GM12878 (cell line): ENCODE measurements around the gene CPNE9. TPM values are rescaled to one million over a fixed set of nuclear protein-coding genes. Genes with fewer than 3 reads are reported as not detected.

Source experiments
- ATAC-seq: fragments of 200-7000 bp; cut with Tn5 transposase; 3 replicates; pipeline ENCODE4 v1.9.1; 2020; ENCODE audit warnings: mild to moderate bottlenecking, moderate library complexity
- BruUV-seq: library from RNA; stranded (reverse); fragments of 400-500 nt; replicated peaks from 2 replicates; lab custom pipeline; 2021; lab: Mats Ljungman, UMichigan
- CTCF ChIA-PET: fragments of 300-600 bp; sonication (Branson Sonifier 250); formaldehyde crosslinking; extraction: SDS; loops from one replicate; lab custom pipeline; 2021; ENCODE audit warnings: inconsistent platforms; lab: Yijun Ruan, JAX
- POLR2A ChIA-PET: fragments of 350-600 bp; formaldehyde crosslinking; extraction: SDS; loops from one replicate; lab custom pipeline; 2021; ENCODE audit warnings: inconsistent platforms; lab: Charles Lee
- RAD21 ChIA-PET: fragments of 300-600 bp; sonication (Branson Sonifier 250); formaldehyde crosslinking; loops from one replicate; lab custom pipeline; 2023; ENCODE audit warnings: antibody characterized with exemption; ENCODE audit not compliant: unreplicated experiment; lab: Charles Lee
- SMC1A ChIA-PET: fragments of 300-600 bp; sonication (Branson Sonifier 250); formaldehyde crosslinking; loops from one replicate; lab custom pipeline; 2023; ENCODE audit not compliant: unreplicated experiment, uncharacterized antibody; lab: Charles Lee
- DNase-seq: peaks from one replicate; pipeline ENCODE4 v3.0.0-alpha.2; 2011; ENCODE audit warnings: low read depth, low spot score
- FAIRE-seq: peaks from 3 replicates; lab custom pipeline; 2011; peaks lifted over from hg19 to GRCh38; lab: Jason Lieb, UNC
- H2AFZ ChIP-seq: 2 replicates; pipeline ENCODE4 v1.6.0; 2011; ENCODE audit warnings: low read depth, low read length, control low read depth; ENCODE audit not compliant: control insufficient read depth
- H3K27ac ChIP-seq: 2 replicates; pipeline ENCODE4 v1.5.1; 2011; ENCODE audit warnings: control low read depth; ENCODE audit not compliant: control insufficient read depth, insufficient read depth
- H3K27me3 ChIP-seq, 2 experiments: replicated peaks in 1 of 2; 2 replicates each; pipeline versions ENCODE4 v1.6.0 to v1.6.1; 2011; ENCODE audit warnings: low read length in 1 of 2; ENCODE audit not compliant: control insufficient read depth in 2 of 2, insufficient read depth in 2 of 2
- H3K36me3 ChIP-seq, 2 experiments: 2 replicates each; pipeline ENCODE4 v1.5.1; 2011; ENCODE audit warnings: low read length in 1 of 2; ENCODE audit not compliant: control insufficient read depth in 2 of 2, insufficient read depth in 2 of 2
- H3K4me1 ChIP-seq: 2 replicates; pipeline ENCODE4 v1.6.1; 2011; ENCODE audit warnings: mild to moderate bottlenecking, low read length, moderate library complexity, mixed read lengths; ENCODE audit not compliant: control insufficient read depth, insufficient read depth
- H3K4me2 ChIP-seq: 2 replicates; pipeline ENCODE4 v1.6.0; 2011; ENCODE audit warnings: control low read depth; ENCODE audit not compliant: control insufficient read depth, insufficient read depth
- H3K4me3 ChIP-seq: fragments of 200-600 bp; sonication (generic); 2 replicates; pipeline ENCODE4 v1.5.1; 2016
- H3K79me2 ChIP-seq: 2 replicates; pipeline ENCODE4 v1.6.0; 2011; ENCODE audit warnings: low read length; ENCODE audit not compliant: control insufficient read depth, insufficient read depth
- H3K9ac ChIP-seq: 2 replicates; pipeline ENCODE4 v1.8.0; 2011; ENCODE audit warnings: low read length, control low read depth, mixed read lengths; ENCODE audit not compliant: control insufficient read depth, insufficient read depth
- H3K9me3 ChIP-seq: replicated peaks from 3 replicates; pipeline ENCODE4 v1.5.1; 2011; ENCODE audit warnings: mild to moderate bottlenecking, low read length; ENCODE audit not compliant: control insufficient read depth, insufficient read depth
- H4K20me1 ChIP-seq: 2 replicates; pipeline ENCODE4 v1.6.0; 2011; ENCODE audit not compliant: control insufficient read depth, insufficient read depth
- NFYB ChIP-seq: IDR thresholded peaks from 2 replicates; pipeline ENCODE4 v1.6.1; 2011; ENCODE audit warnings: low read depth, mild to moderate bottlenecking, low read length, improper control_type of control experiment, moderate library complexity; ENCODE audit not compliant: insufficient read depth
- SIN3A ChIP-seq: IDR thresholded peaks from 2 replicates; pipeline ENCODE4 v1.6.1; 2012; ENCODE audit warnings: low read depth, low read length, improper control_type of control experiment
- SRF ChIP-seq, 2 experiments: IDR thresholded peaks; 2 replicates each; pipeline ENCODE4 v1.6.1; 2011; ENCODE audit warnings: low read depth in 2 of 2, low read length in 2 of 2, mild to moderate bottlenecking in 1 of 2, moderate library complexity in 1 of 2
- SUPT20H ChIP-seq: IDR thresholded peaks from 2 replicates; pipeline ENCODE4 v1.6.1; 2011; ENCODE audit warnings: low read depth, mild to moderate bottlenecking, low read length, moderate library complexity, borderline replicate concordance; ENCODE audit not compliant: control insufficient read depth
- ZNF217 ChIP-seq: fragments of 450-650 bp; IDR thresholded peaks from 2 replicates; pipeline ENCODE4 v1.6.1; 2017; ENCODE audit warnings: antibody characterized with exemption, mild to moderate bottlenecking
- WGBS: methylation state at CpG from one replicate; pipeline ENCODE4 v1.1.6; 2016; ENCODE audit warnings: low lambda C conversion rate; ENCODE audit not compliant: insufficient replicate concordance, insufficient coverage; ENCODE audit errors: missing lambda C conversion rate; 5-methylcytosine and 5-hydroxymethylcytosine counted together
- in situ Hi-C: fragments of 300-500 bp; cut with MboI; formaldehyde crosslinking; loops from 9 replicates; pipeline ENCODE4 v1.14.3; 2018; ENCODE audit warnings: mixed read lengths
- intact Hi-C: fragments of 100-400 bp; cut with micrococcal nuclease; formaldehyde crosslinking; loops from one replicate; pipeline ENCODE4 v1.14.2; 2022; ENCODE audit not compliant: unreplicated experiment
- polyA plus RNA-seq, 11 experiments: library from polyadenylated mRNA; depleted of rRNA in 4 of 11; unstranded in 6 of 11; stranded (reverse) in 5 of 11; fragments of >200 nt; fragmentation: Nextera tagmentation in 4 of 11; fragmentation: Illumina TruSeq in 1 of 11; extraction: Ambion mirVana in 4 of 11; extraction: Trizol in 1 of 11; gene quantifications; 1 replicate in 1 of 11; 2 replicates in 10 of 11; pipeline versions ENCODE4 v1.2.1 to v1.2.3, GENCODE V29; 2011 to 2016; ENCODE audit warnings: inconsistent platforms in 2 of 11, missing spikeins in 2 of 11, low read depth in 1 of 11
- total RNA-seq, 4 experiments: library from RNA; depleted of rRNA in 3 of 4; stranded (reverse); fragments of >200 nt in 3 of 4; fragmentation: Illumina TruSeq in 1 of 4; extraction: Trizol in 1 of 4; gene quantifications; 2 replicates each; pipeline versions ENCODE4 v1.2.1 to v1.2.3, GENCODE V29; 2013 to 2021
- TF ChIP-seq, protein P1 (sequence below): IDR thresholded peaks from 2 replicates; pipeline ENCODE4 v1.6.1; 2012; ENCODE audit warnings: improper control_type of control experiment, low read depth, low read length; ENCODE audit not compliant: insufficient replicate concordance
- TF ChIP-seq, protein P2 (sequence below): IDR thresholded peaks from 2 replicates; pipeline ENCODE4 v1.6.1; 2011; ENCODE audit warnings: borderline replicate concordance, low read depth, mild to moderate bottlenecking, moderate library complexity, mixed read lengths, low read length; ENCODE audit not compliant: insufficient read depth; ENCODE audit errors: extremely low read length

The CPNE9 gene
- total and polyA plus RNA-seq, 10 of the 15 experiments (the other 5 are each of a cell fraction or from before 2014, with no cell fraction given): 0.02 to 0.12 (median 0.05) TPM; not detected in 7

DNA sequence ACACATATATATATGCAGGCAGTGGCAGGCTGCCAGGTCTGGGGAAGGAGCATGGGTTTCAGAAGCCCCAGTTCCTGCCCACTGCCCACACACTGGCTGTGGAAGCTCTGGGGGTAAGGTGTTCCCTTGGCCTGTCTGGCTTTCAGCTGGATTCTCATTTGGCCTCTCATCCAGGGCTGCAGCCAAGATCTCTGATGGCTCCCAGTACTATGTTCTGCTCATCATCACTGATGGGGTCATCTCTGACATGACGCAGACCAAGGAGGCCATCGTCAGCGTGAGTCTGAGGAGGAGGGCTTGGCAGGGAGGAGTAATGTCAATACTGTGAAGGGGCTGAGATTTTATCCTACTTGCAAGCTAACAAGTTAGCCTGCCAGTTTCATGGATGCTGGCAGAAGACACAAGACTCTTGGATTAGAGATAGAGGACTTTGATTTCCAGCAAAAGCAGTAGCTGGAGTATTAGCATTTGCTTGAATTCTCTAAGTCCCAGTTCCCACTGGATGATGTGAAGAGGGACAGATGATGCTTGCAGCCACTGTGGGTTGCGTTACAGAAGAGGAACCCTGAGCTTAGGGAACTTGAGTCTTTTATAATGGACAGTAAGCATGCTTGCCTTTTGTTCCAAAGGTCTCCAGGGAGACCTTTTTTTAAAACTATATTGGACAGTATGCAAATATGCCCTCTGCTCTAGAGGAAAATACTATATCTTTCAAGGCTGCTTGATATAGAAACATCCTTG lies 22.3 kb downstream of the CPNE9 start:
- ChIA-PET SMC1A (interaction anchor here (1.3 kb wide), 1 partner anchor 76 kb away, joined by 3 read pairs; no protein-coding TSS in a partner anchor), POLR2A (no interaction called here), RAD21 (no interaction called here), CTCF (interaction anchor here (1.2 to 3.5 kb wide), 3 partner anchors 12 to 373 kb away, joined by 4 to 45 read pairs (median 6); no protein-coding TSS in a partner anchor)
- Histone ChIP-seq H3K9ac (no peak overlapping the region), H2AFZ (no peak overlapping the region), H3K27me3 (no peaks in the 10 kb centered on the region; a peak in 1 of 4 replicates), H4K20me1 (no peaks in the 10 kb centered on the region), H3K4me1 (no peaks in the 10 kb centered on the region), H3K9me3 (no peaks in the 10 kb centered on the region), H3K4me2 (no peak overlapping the region), H3K79me2 (no peaks in the 10 kb centered on the region), H3K4me3 (no peak overlapping the region), H3K27ac (no peak overlapping the region), H3K36me3 (no peaks in the 10 kb centered on the region)
- no peak for DNase-seq
- WGBS: 55% methylated on average over 4 of the region's 4 CpGs
- in situ Hi-C loops (loop anchor here (5.0 kb wide), 1 partner anchor 224 kb away; no protein-coding TSS in a partner anchor), intact Hi-C loops (no loop called here)
- no TSS peak for BruUV-seq
- no peak for TF ChIP-seq SUPT20H
- no peak for TF ChIP-seq ZNF217
- TF ChIP-seq, protein P1, sequence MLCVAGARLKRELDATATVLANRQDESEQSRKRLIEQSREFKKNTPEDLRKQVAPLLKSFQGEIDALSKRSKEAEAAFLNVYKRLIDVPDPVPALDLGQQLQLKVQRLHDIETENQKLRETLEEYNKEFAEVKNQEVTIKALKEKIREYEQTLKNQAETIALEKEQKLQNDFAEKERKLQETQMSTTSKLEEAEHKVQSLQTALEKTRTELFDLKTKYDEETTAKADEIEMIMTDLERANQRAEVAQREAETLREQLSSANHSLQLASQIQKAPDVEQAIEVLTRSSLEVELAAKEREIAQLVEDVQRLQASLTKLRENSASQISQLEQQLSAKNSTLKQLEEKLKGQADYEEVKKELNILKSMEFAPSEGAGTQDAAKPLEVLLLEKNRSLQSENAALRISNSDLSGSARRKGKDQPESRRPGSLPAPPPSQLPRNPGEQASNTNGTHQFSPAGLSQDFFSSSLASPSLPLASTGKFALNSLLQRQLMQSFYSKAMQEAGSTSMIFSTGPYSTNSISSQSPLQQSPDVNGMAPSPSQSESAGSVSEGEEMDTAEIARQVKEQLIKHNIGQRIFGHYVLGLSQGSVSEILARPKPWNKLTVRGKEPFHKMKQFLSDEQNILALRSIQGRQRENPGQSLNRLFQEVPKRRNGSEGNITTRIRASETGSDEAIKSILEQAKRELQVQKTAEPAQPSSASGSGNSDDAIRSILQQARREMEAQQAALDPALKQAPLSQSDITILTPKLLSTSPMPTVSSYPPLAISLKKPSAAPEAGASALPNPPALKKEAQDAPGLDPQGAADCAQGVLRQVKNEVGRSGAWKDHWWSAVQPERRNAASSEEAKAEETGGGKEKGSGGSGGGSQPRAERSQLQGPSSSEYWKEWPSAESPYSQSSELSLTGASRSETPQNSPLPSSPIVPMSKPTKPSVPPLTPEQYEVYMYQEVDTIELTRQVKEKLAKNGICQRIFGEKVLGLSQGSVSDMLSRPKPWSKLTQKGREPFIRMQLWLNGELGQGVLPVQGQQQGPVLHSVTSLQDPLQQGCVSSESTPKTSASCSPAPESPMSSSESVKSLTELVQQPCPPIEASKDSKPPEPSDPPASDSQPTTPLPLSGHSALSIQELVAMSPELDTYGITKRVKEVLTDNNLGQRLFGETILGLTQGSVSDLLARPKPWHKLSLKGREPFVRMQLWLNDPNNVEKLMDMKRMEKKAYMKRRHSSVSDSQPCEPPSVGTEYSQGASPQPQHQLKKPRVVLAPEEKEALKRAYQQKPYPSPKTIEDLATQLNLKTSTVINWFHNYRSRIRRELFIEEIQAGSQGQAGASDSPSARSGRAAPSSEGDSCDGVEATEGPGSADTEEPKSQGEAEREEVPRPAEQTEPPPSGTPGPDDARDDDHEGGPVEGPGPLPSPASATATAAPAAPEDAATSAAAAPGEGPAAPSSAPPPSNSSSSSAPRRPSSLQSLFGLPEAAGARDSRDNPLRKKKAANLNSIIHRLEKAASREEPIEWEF: no peak
- no peak for TF ChIP-seq SRF (IDR thresholded peaks at IDR 0.05; ENCODE audit: low read depth in 2 of 2, low read length in 2 of 2)
- no peak for TF ChIP-seq SIN3A
- no peak for TF ChIP-seq NFYB
- TF ChIP-seq, protein P2, sequence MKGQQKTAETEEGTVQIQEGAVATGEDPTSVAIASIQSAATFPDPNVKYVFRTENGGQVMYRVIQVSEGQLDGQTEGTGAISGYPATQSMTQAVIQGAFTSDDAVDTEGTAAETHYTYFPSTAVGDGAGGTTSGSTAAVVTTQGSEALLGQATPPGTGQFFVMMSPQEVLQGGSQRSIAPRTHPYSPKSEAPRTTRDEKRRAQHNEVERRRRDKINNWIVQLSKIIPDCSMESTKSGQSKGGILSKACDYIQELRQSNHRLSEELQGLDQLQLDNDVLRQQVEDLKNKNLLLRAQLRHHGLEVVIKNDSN: no peak
- no peak for FAIRE-seq
- ATAC-seq: no peak
